Testis (tissue), 3 donors: ENCODE measurements around the gene ZSCAN20. TPM values are rescaled to one million over a fixed set of nuclear protein-coding genes. Genes with fewer than 3 reads are reported as not detected.

Experiments used
- DNase-seq: peaks from one replicate; pipeline ENCODE4 v3.0.0-alpha.2; 2019
- H3K27ac ChIP-seq, 2 donors: fragments of 200-600 bp; sonication (generic); one replicate each; pipeline ENCODE4 v1.5.1; 2019
- H3K27me3 ChIP-seq: fragments of 200-600 bp; sonication (generic); one replicate; pipeline ENCODE4 v1.5.1; 2019
- H3K36me3 ChIP-seq: fragments of 200-600 bp; sonication (generic); one replicate; pipeline ENCODE4 v1.5.1; 2017; ENCODE audit warnings: low read depth; ENCODE audit errors: missing control alignments
- H3K4me1 ChIP-seq: fragments of 200-600 bp; sonication (generic); one replicate; pipeline ENCODE4 v1.5.1; 2019
- H3K4me3 ChIP-seq, 2 donors: fragments of 200-600 bp; sonication (generic); one replicate each; pipeline ENCODE4 v1.5.1; 2017 to 2019
- H3K9me3 ChIP-seq: fragments of 200-600 bp; sonication (generic); one replicate; pipeline ENCODE4 v1.5.1; 2017
- CTCF ChIP-seq, 3 experiments: fragments of 450-650 bp in 2 of 3; fragments of 200-600 bp in 1 of 3; sonication (generic) in 1 of 3; IDR thresholded peaks; one replicate each; pipeline ENCODE4 v1.5.1; 2016 to 2019; ENCODE audit warnings: antibody characterized with exemption in 3 of 3, mild to moderate bottlenecking in 2 of 3, moderate library complexity in 1 of 3
- POLR2A ChIP-seq: fragments of 450-650 bp; IDR thresholded peaks from one replicate; pipeline ENCODE4 v1.6.1; 2017; ENCODE audit warnings: antibody characterized with exemption, mild to moderate bottlenecking, moderate library complexity
- WGBS, 2 donors: methylation state at CpG; one replicate each; pipeline ENCODE4 v1.1.5; 2018; 5-methylcytosine and 5-hydroxymethylcytosine counted together
- intact Hi-C: fragments of 100-400 bp; cut with DNase I; formaldehyde crosslinking; loops from one replicate; pipeline ENCODE4 v1.15.1; 2023; ENCODE audit warnings: low total_unique reads
- polyA plus RNA-seq: library from polyadenylated mRNA; stranded (reverse); fragments of 350-450 nt; fragmentation: Illumina TruSeq; extraction: RNeasy Lipid Tissue Mini Kit (QIAGEN cat#74804); gene quantifications from one replicate; pipeline ENCODE4 v1.2.3, GENCODE V29; 2014; ENCODE audit warnings: low read depth, low replicate concordance; ENCODE audit not compliant: insufficient read depth
- total RNA-seq, 2 donors: library from RNA; depleted of rRNA; stranded (reverse); fragments of >200 nt; gene quantifications; one replicate each; pipeline ENCODE4 v1.2.3, GENCODE V29; 2016

The ZSCAN20 gene
- total and polyA plus RNA-seq, 3 donors from 2014 or later, result 4.5 to 10.1 (median 9.8) TPM

GRCh38 chr1:33438364-33439160, 33.9 kb upstream of the ZSCAN20 start:
- no peaks in the 10 kb centered on the region for H3K27me3 ChIP-seq
- WGBS, 2 donors, result 81 to 89% methylated on average over 6 of the region's 6 CpGs
- no peaks in the 10 kb centered on the region for H3K36me3 ChIP-seq
- no peak overlapping the region for H3K4me3 ChIP-seq
- no peaks in the 10 kb centered on the region for H3K9me3 ChIP-seq
- H3K27ac ChIP-seq, result no peak overlapping the region
- intact Hi-C loops, result no loop called here
- peaks cover 2% of the 10 kb centered on the region for H3K4me1 ChIP-seq
- no peak for TF ChIP-seq CTCF (IDR thresholded peaks at IDR 0.05)
- no peak for TF ChIP-seq POLR2A
- no peak for DNase-seq

GRCh38 chr1:33439662-33440061, 32.8 kb upstream of the ZSCAN20 start:
- Histone ChIP-seq H3K4me1 (peaks cover 5% of the 10 kb centered on the region), H3K27me3 (no peaks in the 10 kb centered on the region), H3K27ac (no peak overlapping the region), H3K36me3 (no peaks in the 10 kb centered on the region), H3K4me3 (no peak overlapping the region), H3K9me3 (no peaks in the 10 kb centered on the region)
- TF ChIP-seq CTCF (IDR thresholded peaks at IDR 0.05) (no peak), POLR2A (no peak)
- intact Hi-C loops, result no loop called here
- 52 to 74% methylated on average over 1 of the region's 1 CpG for WGBS, 2 donors
- DNase-seq, result no peak

GRCh38 chr1:33441088-33441745, 31.2 kb upstream of the ZSCAN20 start:
- peaks cover 5% of the 10 kb centered on the region for H3K4me1 ChIP-seq
- TF ChIP-seq CTCF (IDR thresholded peaks at IDR 0.05), result no peak
- no peak for TF ChIP-seq POLR2A
- H3K27ac ChIP-seq, result no peak overlapping the region
- H3K36me3 ChIP-seq, result no peaks in the 10 kb centered on the region
- no peaks in the 10 kb centered on the region for H3K27me3 ChIP-seq
- no peak overlapping the region for H3K4me3 ChIP-seq
- WGBS, 2 donors, result 79 to 87% methylated on average over 5 to 6 of the region's 6 CpGs
- intact Hi-C loops, result no loop called here
- DNase-seq, result no peak
- H3K9me3 ChIP-seq, result no peaks in the 10 kb centered on the region

- intact Hi-C loops, result no loop called here
- TF ChIP-seq CTCF (IDR thresholded peaks at IDR 0.05), result no peak
- TF ChIP-seq POLR2A, result no peak
- Histone ChIP-seq H3K36me3 (no peaks in the 10 kb centered on the region), H3K4me3 (no peak overlapping the region), H3K27ac (no peak overlapping the region), H3K27me3 (no peaks in the 10 kb centered on the region), H3K9me3 (no peaks in the 10 kb centered on the region), H3K4me1 (peaks cover 5% of the 10 kb centered on the region)
- 88 to 92% methylated on average over 1 of the region's 1 CpG for WGBS, 2 donors
- no peak for DNase-seq
Measured at GRCh38 chr1:33442141-33442540, 30.3 kb upstream of the ZSCAN20 start.
